Forelimb muscle (tissue), 1 donor: ENCODE measurements around the gene WIPF3. TPM values are rescaled to one million over a fixed set of nuclear protein-coding genes. Genes with fewer than 3 reads are reported as not detected.

ENCODE experiments used
- DNase-seq: peaks from one replicate; pipeline ENCODE4 v3.0.0-alpha.2; 2013; ENCODE audit warnings: low read depth
- polyA plus RNA-seq: library from polyadenylated mRNA; unstranded; fragments of 120-200 nt; gene quantifications from one replicate; pipeline ENCODE4 v1.2.1, GENCODE V29; 2013; ENCODE audit not compliant: insufficient read length

WIPF3 gene
- 16.1 TPM for polyA plus RNA-seq

- DNase-seq: no peak
These were observed at the start of gene WIPF3 for GRCh38 chr7:29806208-29806994. WIPF3 (plus strand) TSS chr7:29806508; CDS start chr7:29834725, 28,217 bp downstream.

- DNase-seq: no peak
These were observed 43.0 kb upstream of the WIPF3 start for GRCh38 chr7:29763266-29763665.

DNA sequence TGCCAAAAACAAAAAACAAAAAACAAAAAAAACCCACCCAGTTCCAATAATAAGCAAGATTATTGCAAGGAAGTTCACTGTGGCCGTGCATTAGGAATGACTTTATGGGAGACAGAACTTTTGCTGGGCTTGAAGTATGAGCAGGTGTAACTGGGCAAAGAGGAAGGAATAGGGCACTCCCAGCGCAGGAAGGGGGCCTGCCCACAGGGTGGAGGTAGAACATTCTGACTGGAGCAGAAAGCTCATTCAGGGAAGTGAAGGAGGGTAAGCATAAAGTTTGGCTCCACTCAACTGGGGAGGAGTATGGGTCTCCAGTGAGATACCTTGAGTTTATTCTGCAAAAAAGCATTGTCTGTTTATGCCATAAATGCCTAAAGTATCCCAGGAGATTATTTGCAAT is 42.1 kb upstream of the WIPF3 start:
- DNase-seq: no peak

GRCh38 chr7:29765490-29765889 is 40.8 kb upstream of the WIPF3 start:
- DNase-seq: no peak

GRCh38 chr7:29770371-29770770 is 35.9 kb upstream of the WIPF3 start:
- DNase-seq: no peak

DNA sequence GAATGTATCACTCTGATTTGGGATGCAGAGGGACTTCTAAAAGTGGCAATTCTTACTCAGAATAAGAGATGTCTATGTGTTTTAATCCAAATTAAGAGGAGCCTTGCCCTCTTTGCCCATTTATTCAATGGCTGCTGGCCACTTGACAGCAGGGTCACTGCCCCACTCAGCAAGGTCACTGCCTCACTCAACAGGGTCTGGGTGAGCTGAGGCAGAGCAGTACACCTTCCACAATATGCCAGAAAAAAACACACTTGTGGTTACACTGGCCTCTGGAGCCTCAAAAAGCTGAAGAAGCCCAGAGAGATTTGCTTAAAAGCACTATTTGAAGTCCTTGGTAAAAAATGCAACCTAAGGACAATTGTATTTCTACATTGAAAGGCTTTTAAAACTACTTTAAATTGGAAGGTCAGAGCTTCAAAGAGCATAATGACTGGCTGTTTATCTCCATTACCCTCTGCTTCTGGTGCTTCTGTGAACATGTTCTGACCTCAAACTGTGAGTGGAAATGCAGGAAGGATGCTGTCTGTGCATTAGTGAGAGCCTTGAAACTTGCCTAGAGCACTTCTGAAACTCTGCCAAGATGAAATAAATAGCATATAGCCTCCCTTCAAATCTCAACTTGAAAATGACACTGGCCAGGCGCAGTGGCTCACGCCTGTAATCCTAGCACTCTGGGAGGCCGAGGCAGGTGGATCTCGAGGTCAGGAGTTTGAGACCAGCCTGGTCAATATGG is 35.1 kb upstream of the WIPF3 start:
- no peak for DNase-seq

GRCh38 chr7:29779017-29779416 is 27.3 kb upstream of the WIPF3 start:
- DNase-seq: no peak

GRCh38 chr7:29780346-29780745 is 26.0 kb upstream of the WIPF3 start:
- no peak for DNase-seq

GRCh38 chr7:29783671-29784070 is 22.6 kb upstream of the WIPF3 start:
- DNase-seq: no peak

GRCh38 chr7:29793507-29793906 is 12.8 kb upstream of the WIPF3 start:
- no peak for DNase-seq

- no peak for DNase-seq
These were observed 11.2 kb upstream of the WIPF3 start for GRCh38 chr7:29794959-29795629.

DNA sequence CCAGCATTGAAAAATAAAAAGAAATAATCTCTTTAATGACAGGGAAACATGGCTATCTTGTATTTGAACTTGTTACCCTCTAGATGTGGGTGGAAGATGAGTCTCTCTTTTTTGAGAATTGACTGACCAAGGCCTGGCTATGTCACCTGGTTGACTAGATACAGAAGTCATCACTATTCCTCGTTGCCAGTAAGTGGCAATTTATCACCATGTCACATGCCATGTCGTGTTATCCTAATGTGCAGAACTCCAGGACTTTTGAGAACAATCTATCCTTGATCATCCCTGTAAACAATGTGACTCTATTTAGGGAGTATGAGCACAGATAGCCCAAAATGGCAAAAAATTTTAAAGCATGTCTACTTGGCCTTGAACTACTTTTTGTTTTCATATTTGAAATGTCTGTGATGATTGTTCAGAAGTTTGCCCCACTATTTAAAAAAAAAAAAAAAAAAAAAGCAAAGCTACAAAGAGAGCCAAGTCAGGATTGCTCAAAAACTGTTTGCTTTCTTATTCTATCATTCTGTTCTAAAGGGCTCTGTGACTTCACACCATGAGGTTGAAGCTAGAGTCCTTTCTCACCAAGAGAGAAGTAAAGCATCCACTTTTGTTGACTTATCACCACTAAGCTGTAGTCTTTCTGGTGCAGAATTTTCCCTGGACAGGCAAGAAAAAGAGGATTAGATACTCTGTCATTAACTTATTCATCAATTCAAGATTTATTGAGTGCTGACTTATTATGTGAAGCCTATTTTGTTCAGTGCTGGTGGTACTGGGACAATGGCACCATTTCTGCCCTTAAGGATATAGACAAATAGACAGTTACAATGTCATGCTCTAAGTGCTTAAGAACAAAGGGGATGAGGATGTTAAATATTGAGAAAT is 10.4 kb upstream of the WIPF3 start:
- no peak for DNase-seq

GRCh38 chr7:29797112-29797944 is 9.0 kb upstream of the WIPF3 start:
- DNase-seq: no peak

DNA sequence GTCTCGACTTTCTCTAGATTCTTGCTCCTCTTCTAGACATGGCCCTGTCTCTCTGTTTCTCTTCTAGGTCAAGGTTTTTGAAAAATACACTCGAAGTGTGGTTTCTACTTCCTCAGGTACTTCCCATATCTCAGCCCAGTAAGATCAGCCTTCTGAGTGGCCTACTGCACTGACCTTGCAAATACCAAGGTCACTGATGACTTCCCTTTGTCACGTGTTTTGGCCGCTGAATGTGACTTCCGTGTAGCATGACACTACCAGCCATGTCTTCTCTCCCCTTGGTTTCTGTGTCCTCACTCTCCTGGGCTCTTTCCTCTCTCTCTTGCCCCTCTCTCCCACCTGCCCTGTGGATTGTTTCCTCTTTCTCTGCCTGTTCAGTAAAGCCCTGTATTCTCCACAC is 7.9 kb upstream of the WIPF3 start:
- DNase-seq: no peak

DNA sequence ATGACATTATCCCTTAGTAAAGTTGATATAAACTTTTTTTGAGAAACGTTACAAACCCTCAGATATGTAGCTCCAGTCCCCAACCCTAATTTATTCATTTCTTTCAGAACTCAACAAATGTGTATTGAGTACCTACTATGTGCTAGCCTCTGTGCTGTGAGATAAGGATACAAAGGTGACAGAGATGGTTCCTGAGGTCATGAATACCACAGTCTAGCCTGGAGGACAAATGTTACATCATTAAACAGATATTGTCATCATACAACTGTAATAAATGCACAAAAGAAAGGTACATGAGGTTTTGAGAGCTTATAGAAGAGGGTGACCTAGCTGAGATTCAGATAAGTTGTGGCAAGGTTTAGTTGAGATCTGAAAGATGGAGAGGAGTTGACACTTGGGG is 4.4 kb upstream of the WIPF3 start:
- no peak for DNase-seq

GRCh38 chr7:29805031-29805430 is 1.3 kb upstream of the WIPF3 start:
- DNase-seq: no peak

DNA sequence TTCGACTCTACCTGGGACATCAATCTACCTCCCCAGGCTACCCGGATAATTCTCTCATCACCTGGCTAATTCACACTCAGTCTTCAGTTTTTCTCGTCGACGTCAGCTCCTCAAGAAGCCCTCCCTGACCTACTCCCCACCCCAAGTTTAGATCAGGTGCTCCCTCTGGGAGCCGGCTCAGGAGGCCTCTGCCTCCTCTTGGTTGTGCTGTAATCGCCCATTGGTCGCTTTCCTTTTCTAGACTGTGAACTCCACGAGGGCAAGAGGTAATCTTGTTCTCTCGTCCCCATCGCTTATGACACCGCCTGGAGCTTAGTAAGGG is 461 bp upstream of the WIPF3 start:
- no peak for DNase-seq

- DNase-seq: no peak
These were observed 910 bp downstream of the WIPF3 start for GRCh38 chr7:29806995-29807841.

GRCh38 chr7:29808075-29808801 is 1.9 kb downstream of the WIPF3 start:
- DNase-seq: no peak
